Stimulated activated CD8-positive, alpha-beta memory T cell treated with anti-CD3 and anti-CD28 coated beads, Interleukin-7, amount 100 ng/mL, for 4 hours (primary cell): ENCODE measurements around the gene CAPZB.
A peak's percentile ranks its signal among the peaks of the same experiment; 100 is the strongest.
"Not testable (repeated sequence)": the region's sequence is repeated elsewhere in the genome, so short reads cannot be mapped to it uniquely, and the experiment has no call there.

Experiments used
- DNase-seq, 2 donors: peaks; one replicate each; pipeline ENCODE4 v3.0.0-alpha.2; 2020; ENCODE audit warnings: low read depth in 2 of 2

CAPZB gene

DNA sequence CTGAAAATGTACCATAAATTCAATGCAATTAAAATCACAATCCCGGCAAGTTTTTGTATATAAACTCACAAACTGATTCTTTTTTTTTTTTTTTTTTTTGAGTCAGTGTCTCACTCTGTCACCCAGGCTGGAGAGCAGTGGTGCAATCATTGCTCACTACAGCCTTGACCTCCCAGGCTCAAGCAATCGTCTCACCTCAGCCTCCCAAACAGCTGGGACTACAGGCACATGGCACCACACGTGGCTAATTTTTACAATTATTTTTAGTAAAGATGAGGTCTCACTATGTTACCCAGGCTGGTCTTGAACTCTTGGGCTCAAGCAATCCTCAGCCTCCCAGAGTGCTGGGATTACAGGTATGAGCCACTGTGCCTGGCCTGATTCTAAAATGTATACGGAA is 12.1 kb upstream of the CAPZB start:
- not testable (repeated sequence) for DNase-seq

DNA sequence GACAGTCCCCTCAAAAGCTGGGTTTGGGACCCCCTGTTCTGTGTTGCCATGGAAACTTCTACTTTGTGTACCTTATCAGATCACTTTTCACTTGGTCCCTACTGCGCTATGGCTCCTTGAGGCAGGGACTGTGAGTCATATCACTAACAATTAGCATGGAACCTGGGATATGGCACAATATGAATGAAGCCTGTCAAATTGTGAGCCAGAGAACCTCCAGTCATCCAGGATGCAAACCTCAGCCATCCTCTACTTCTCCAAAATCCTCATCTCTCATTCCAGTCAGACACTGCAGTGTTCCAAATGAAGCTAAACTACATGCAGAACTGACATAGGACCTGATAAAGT is 11.2 kb upstream of the CAPZB start:
- DNase-seq: no peak

GRCh38 chr1:19495799-19496526 is 10.6 kb upstream of the CAPZB start:
- no peak for DNase-seq

GRCh38 chr1:19495000-19495656 is 9.8 kb upstream of the CAPZB start:
- DNase-seq: no peak

DNA sequence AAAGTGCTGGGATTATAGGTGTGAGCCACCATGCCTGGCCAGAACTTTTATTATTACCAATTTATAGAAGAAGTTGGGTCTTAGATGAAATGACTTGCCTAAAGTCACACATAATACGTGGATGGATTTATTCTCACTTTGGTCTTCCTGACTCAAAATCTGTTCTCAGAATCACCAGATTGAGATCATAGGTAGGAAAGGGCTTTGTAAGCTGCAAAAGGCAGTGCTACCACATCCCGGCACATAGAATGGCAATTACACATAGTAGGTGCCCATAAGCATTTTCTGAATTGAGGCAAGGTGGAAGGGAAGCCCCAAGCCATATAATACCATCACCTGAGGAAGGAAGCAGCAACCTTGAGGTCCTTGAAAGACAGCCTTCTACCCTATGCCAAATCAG is 8.2 kb upstream of the CAPZB start:
- DNase-seq: no peak

DNA sequence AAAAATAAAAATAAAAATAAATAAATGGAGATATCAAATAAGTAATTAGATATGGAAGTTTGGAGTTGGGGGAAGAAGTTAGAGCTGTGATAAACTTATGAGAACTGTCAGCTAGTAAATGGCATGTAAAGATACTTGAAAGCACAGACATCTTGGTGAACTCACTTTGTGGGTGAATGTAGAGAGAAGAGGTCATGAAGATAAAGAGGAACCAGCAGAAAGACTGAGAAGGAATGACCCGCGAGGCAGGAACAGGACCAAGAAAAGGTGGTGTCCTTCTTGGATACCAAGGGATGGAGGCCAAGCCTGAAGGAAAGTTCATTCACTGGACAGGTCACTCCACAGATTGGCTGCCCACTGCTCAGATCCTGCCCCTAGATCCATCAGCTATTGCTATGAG is 4.7 kb upstream of the CAPZB start:
- no peak for DNase-seq

GRCh38 chr1:19488136-19488535 is 2.8 kb upstream of the CAPZB start:
- DNase-seq: peak in 1 of 2 donors; percentile 29

DNA sequence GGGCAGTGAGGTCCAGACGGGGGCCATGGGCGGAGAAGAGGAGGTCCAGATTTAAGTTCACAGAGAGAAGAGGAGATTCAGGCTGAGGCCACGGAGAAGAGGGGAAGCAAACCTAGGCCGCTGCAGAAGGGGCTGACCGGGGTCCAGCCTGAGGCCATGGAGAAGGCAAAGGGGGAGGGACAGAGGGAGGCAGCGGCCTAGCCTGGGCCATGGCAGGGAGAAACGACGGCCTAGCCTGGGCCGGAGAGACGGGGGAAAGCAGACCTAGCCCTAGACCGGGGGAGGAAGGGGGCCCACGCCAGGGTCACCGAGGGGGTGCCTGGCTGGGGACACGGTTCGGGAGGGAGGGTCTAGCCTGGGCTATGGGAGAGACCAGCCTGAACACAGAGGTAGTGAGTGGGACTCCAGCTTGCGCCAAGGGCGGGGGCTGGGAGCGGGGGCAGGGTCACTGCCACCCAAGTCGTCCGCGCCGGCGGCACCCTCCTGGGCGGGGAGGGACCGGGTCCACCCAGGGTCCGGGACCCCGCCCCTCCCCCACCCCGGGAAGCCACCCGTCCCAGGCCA is 459 bp downstream of the CAPZB start:
- DNase-seq: no peak

- no peak for DNase-seq
These were observed 971 bp downstream of the CAPZB start for GRCh38 chr1:19484338-19484797.

DNA sequence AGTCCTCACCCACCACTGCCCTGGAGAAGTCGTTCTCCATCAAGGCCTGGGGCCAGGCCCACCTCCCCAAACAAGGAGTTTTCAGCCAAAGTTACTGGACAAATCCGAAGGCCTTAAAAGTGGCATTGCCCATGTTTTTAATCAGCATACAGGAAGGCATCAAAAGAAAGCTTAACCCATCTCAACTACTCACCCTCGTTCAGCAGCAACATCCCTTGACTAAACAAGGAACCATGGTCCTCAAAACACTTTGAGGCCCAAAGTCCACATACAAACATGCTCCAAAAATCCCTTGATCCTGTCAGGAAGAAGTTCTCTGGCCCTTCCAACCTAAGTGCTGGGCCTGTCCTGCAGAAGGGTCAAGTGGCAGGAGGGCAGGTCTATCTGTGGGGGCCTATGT is 1.6 kb downstream of the CAPZB start:
- no peak for DNase-seq

- DNase-seq: no peak
These were observed 2.1 kb downstream of the CAPZB start for GRCh38 chr1:19483261-19483660.

DNA sequence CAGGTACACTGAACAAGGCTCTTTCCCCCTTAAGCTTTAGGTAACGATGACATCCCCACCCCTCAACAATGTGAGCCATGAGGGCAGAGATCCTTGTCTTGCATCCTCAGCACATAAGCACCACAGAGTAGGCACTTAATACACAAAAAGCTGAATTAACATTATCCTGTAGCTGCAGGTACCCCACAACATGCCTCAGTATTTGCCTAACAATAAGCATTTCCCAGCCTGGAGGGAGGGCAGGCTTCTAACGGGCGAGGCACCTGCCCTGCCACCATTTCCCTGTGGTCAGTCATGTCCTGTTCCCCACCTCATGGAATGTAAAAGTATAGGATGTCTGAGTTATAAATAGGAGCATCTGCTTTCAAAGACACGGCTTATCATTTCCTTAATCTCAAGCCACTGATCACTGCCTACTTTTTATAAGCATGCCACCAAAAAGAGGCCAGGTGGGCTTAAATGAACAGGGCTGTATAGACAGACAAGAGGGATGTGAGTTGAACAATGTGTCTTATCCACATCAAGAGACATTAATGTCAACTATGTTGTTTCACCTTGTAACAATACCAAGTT is 3.4 kb downstream of the CAPZB start:
- no peak for DNase-seq

DNA sequence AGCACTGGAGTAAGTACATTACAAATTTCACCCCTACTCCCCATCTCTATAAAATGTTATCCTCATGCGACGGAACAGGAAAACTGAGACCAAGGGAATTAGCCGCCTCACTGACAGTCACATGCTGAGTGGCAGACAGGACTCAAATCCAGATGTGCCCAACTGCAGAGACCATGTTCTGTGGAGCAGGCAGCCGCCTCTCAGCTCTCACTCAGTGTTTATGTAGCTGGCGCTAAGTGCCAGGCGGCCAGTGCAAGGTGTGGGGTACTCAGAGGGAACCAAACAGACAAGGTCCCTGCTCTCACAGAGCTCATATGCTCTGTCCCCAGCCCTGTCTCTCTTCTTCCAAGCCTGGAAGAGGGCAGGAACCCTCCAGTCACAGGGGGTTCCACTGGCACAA is 5.1 kb downstream of the CAPZB start:
- no peak for DNase-seq

GRCh38 chr1:19479351-19480120 is 5.8 kb downstream of the CAPZB start:
- DNase-seq: no peak

DNA sequence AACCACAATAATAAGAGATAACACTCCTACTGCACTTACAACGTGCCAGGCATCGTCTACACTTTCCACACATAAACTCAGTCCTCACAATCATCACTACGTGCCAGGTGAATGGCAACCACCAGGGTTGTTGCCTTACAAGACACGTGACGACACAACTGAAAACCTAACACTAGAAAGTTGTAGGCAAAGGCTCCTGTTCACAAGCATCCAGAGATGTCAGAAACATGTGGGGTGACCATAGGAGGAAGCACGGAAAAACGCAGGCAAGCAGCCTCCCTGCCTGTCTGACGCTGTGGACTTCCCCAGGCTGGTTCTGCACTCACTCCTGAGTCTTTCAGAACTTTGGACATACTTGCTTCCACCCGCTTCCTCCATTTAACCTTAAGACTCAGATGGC is 7.0 kb downstream of the CAPZB start:
- no peak for DNase-seq

DNA sequence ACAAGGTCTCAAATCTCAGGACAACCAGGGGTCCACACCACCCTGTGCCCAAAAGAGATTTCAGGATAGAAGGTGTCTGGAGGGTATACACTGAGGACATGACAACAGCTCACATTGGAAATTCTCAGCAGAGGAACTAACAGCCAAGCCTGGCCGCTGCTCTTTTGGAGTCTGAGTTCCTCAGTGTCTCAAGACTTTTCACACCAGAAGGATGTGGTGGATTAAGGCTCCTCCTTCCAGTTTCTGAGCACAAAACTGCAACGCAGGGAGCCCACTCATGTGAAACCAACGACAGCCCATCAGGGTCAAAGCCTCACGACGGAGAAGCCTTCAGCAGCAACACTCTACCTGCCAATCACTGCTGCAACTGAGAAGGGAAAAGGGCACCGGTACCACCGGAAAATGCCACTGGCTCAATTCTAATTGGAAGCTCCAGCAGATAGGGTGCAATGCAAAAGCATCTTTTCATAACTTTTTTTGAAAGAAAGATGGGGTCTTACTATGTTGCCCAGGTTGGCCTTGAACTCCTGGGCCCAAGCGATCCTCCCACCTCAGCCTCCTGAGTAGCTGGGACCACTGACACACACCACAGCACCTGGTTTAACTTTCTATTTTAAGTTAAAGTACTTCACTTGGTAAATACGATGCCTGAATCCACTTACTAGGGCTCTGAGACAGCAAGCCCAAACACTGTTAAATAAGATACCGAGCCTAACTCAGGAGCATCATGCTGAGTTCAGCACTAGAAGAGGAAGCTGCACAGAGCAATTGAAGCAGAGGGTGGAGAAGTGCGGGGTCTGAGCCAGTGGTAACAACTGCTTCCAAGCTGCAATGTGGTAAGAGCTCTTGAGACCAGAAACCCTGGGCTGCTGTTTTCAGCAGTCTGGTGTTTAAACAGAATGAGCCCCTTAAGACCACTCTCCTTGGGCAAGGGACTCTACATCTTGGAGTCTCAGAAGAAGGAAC is 7.8 kb downstream of the CAPZB start:
- DNase-seq: no peak

DNA sequence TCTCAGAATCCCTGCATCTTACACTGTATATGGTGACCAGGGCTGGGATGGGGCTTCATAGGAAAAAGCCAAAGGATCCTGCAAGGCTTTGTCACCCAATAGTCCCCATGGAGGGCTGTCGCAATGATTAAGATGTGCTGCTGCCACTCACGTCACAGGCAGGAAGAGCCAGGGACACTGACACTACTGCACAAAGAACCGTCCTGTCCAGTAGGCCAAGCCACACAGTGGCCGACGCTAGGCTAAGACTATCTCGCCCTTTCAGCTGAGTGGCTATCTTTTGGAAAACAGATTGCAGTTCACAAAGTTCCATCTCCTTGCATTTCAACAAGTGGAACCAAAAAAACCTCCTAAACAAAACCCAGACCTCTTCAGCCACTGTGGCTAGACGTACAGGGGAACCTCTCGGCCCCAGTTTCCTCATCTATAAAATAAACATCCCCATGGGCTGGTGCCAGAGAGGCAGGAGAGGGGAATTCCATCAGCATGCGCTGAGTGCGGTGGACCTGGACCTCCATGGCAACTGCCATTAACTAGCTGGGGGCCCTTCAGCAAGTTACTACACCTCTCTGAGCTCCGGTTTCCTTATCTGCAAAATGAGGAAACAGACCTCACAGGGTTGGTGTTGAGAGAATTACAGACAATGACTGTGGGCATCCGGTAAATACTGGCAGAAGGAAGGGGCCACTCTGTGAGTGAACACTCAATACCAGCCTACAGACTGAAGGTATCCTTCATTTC is 8.7 kb downstream of the CAPZB start:
- DNase-seq: no peak

- DNase-seq: no peak
These were observed 10.0 kb downstream of the CAPZB start for GRCh38 chr1:19475296-19475695.

GRCh38 chr1:19472174-19472573 is 13.2 kb downstream of the CAPZB start:
- DNase-seq: no peak

DNA sequence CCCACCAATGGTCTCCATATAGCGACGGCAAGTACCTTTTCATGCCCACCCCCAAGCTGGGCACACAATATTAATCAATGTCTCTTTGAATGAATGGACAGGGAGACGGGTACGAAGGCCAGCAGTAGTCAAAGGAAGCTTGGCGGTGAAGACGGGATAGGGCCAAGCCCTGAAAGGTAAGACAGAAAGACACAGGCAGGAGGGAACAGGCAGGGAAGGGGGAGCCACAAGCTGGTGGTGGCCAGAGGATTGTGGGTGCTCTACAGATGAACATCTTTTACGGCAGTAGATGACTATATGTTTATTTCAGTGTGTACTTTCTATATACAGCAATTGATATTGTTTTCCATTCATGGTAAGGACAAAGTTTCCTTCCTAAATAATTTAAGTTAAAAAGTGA is 16.3 kb downstream of the CAPZB start:
- no peak for DNase-seq
